HCEC 1CT (cell line): ENCODE results near the gene VAV3.
"Not testable (repeated sequence)": the region's sequence is repeated elsewhere in the genome, so short reads cannot be mapped to it uniquely, and the experiment has no call there.

Source experiments
- DNase-seq: peaks from one replicate; pipeline ENCODE4 v3.0.0-alpha.2; 2017

The VAV3 gene

DNA sequence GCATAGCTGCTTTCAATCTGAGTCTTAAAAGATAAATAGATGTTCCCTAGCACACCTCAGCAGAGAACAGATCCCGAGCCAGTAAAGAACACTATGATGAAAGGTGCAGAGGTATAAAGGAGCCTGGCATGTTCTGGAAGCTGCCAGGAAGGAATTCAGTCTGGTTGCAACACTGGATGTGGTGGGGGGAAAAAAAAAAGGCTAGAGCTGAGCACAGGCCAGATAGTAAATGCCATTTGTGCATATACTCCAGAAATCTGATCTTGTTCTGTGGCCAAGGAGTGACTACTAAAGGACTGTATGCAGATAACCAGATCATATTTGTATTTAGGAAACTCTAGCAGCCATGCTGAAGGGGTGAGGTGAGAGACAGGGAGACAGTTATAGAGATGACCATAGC lies 240.3 kb downstream of the VAV3 start:
- DNase-seq = no peak

DNA sequence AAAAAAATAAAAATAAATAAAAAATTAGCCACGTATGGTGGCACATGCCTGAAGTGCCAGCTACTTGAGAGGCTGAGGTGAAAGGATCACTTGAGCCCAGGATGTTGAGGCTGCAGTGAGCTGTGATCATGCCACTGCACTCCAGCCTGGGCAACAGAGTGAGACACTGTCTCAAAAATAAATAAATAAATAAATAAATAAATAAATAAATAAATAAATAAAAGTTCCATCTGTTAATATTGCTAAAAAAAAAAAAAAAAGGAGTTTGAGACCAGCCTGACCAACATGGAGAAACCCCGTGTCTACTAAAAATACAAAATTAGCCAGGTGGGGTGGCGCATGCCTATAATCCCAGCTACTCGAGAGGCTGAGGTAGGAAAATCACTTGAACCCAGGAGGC lies 244.8 kb downstream of the VAV3 start:
- not testable (repeated sequence) for DNase-seq

DNA sequence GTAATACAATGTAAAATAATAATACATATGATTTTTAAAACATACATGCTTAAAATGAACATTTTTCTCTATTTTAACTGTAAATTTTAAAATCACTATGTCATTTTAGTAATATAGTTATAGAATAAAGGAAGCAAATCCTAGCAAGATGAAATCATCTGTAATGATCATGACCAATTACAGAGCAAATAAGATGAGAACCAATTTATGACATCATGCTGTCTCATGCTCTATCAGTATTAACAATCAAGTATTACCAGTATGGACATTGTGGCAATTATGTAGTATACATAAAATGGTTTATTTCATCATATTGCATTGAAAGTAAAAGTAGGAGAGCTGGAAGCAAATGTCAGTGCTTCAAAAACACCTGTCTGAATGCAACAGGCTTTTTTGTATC lies 255.0 kb downstream of the VAV3 start:
- DNase-seq = no peak

DNA sequence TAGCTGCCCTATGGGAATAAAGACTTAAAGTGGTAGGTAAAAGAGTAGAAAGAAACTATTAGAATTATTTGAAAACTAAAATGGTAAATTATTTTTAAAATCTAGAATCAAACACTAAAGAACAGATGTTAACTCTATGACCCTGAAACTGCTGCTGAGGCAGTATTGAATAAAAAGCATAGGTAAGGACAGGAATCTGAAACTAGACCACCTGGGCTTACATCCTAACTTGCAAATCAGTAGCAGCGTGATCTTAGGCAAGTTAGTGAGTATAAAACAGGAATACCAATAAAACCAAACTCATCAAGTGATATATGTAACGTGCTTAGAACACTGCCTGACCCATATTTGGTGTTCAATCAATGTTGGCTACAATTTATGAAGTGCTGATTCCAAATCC lies 257.9 kb downstream of the VAV3 start:
- no peak for DNase-seq

DNA sequence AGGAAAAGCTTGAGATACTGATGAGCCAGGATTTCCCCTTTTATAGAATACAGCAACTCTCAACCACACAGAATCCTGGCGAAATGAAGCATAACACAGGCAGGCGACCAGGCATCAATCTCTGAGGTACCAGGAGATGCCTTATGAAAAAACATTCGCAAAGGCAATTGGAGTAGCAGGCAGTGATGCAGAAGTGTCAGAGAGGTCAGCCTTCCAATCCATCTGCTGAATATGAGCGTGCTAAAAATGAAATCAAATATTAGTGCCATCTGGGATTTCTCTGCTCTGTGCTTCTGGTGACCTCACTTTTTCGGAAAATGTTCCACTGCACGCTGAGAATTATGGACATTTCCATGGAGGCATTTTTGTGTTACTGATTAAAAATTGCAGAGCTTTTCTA lies 258.8 kb downstream of the VAV3 start:
- DNase-seq = no peak

DNA sequence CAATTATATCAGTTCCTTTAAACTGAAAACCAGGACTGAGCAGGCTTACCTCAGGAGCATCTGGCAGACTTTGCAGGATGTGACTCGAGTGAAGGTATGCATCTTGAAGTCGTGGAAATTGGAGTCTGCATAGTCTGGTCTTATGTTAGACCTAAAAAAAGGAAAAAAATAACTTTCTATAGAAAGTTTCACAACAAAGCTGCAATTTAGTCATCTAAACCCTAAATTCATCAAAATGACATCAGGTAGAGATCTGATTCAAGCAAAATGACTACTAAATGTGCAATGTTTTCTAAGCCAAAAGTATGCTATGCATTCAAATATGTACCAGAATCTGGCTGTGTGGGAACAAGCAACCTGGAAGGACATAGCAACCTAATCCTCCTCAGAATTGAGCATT lies 260.1 kb downstream of the VAV3 start:
- DNase-seq = no peak

DNA sequence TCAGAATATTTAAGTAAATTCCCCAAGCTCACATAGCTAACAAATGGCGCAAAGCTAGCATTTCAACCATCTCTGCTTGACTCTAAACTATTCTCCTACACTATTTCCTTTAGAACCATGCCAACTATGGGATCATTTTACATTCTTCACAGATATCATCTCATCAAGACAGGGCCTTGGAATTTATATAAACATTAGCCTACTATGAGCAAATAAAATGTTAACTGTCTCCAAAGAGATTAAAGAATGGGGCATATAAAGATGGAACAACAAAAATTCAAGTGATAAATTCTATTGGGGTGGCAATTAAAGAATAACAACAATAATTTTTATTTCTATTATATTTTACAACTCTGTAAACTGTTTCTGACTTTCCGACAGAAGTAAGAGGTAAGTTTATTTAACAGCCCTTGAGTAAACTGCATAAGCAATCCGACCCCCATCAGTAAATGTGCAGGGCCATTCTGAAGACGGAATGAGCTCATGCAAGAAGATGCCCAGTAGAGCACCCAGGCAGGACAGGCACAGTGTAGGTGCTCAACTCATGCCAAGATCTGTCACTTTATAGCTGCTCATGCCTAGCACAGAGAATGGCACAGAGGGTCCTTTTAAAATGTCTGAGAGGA lies 261.9 kb downstream of the VAV3 start:
- DNase-seq = no peak

DNA sequence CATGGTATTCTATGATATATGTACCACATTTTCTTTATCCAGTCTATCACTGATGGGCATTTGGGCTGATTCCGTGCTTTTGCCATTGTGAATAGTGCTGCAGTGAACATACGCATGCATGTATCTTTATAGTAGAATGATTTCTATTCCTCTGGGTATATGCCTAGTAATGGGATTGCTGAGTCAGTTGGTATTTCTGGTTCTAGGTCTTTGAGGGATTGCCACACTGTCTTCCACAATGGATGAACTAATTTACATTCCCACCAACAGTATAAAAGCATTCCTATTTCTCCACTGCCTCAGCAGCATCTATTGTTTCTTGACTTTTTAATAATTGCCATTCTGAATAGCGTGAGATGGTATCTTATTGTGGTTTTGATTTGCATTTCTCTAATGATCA lies 264.3 kb downstream of the VAV3 start:
- not testable (repeated sequence) for DNase-seq

DNA sequence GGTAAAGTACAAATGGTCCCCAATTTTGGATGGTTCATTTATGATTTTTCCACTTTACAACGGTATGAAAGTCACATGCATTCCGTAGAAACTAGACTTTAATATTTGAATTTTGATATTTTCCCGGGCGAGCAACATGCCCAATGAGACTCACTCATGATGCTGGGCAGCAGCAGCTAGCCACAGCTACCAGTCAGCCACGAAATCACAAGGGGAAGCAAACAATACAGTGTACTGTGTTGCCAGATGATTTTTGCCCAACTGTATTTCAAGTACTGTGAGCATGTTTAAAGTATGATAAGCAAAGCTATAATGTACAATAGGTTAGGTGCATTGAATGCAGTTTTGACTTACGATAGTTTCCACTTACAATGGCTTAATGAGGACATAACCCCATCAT lies 266.8 kb downstream of the VAV3 start:
- no peak for DNase-seq

DNA sequence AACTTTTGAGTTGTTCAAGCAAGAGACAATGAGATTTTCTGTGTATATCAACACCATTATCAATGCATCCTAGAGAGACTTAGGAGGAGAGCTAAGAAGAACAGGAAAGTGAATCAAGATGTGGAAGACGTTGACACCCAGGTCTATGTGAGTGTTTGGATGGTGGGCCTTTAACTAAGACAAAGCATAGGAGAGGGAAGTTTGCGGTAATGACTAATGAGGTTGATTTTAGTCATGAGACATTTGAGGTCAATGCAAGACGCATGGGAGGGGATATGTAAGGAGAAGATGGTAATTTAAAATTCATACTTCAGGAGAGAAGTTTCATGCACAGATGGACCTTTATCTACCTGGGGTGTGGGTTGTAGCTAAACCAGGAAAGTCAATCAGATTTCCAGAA lies 269.6 kb downstream of the VAV3 start:
- DNase-seq = no peak

DNA sequence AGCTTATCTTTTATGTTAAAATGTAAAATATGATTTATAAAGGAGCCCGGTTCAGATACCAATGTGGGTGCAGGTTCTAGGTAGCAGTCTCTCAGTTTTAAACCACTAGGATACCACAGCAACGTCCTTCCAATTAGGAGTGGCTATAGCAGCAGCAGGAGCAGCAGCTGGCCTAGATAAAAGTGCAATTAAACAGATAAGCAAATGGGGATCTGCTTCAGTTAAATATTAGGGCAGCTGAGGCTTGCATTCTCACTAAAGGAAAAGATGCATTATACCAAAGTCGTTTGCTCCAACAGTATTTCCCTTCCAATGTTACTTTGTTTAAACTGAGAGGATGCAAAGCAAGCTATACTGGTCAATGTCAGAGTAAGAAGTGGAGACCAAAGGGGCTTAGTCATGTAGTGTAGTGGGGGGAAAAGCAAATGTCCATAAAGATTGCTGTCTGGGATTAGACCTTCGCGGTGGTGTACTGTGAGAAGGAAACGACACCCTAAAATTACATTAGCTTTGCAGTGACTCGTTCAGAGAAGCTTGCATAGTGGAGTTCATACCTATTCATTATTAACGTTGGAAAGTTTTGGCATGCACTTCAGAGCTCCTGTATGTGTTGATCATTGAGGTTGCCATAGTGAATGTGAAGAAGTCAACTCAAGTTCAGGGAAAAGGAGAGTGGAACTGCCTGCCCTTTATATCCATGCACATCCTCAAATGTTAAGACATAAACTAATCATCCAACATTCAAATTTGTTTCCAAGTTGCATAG lies 272.2 kb downstream of the VAV3 start:
- DNase-seq = no peak

DNA sequence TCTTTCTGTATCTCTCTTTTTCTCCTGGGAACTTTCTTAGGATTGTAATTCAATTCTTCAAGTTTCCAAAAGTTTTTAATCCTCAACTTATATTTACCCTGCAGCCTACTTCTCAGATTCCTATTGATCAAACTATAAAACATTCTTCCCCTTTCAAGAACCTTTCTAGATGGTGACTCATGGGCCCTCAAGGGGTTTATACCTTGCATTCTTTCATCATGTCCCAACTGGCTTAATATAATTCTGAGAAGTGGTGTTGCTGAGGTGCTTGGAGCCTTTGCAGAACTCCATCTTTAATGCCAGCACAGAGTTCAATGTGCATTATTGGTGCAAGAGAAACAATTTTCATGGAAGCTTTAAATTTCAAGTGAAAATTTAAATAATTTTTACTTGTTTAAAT lies 273.4 kb downstream of the VAV3 start:
- DNase-seq = no peak

DNA sequence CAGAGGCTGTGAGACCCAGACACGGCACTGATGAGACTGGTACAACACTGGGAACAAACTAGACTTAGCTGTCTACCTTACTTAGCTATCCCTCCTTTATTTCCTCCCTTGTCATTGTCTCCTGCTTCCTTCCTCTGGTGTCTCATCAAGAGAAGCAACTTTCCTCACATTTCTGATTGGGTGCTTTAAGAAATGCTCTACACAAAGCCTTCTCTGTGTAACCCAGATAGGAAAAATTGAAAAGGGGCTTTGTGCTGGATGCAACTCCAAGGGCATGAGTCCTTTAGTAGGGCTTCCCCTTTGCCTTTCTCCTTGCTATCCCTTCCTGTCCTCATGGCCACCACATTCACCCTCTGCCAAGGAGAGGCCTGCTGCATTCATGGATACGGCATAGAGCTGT lies 274.5 kb downstream of the VAV3 start:
- DNase-seq = no peak

DNA sequence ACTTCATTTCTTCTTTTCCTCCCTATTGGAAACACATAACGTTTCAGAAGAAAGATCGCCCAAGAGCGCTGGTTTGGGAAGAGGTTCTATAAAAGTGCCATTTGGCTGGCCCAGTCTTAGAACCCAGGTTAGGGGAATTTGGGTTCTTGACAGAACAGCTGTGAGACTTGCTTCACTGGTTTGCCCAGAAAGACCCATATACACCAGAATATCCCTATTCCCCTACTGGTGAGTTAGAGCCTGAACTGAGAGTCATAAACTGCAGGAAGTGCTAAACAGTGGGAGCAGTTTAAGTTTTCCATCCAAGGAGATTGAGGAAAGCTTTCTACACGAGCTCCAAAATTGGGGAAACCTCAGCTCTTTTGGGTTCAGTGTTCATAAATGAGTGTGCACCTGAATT lies 275.2 kb downstream of the VAV3 start:
- DNase-seq = no peak

DNA sequence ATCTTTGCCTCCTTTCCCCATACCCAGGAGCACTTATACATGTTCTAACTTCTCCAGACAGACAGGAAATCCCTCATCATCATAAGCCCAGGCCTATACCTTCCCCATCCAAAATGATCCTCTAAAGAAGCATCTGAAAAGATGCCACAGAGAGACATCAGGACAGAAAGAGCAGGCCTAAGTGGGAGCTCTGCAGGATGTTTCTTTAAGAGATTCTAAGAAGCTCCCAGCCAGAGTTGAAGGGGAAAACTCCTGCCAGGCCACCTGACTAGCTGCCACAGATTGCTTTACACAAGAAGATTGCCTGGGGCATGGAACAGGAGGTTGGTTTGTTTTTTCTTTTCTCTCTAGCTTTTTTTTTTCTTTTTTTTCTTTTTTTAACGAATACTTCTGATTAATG lies 275.8 kb downstream of the VAV3 start:
- no peak for DNase-seq

DNA sequence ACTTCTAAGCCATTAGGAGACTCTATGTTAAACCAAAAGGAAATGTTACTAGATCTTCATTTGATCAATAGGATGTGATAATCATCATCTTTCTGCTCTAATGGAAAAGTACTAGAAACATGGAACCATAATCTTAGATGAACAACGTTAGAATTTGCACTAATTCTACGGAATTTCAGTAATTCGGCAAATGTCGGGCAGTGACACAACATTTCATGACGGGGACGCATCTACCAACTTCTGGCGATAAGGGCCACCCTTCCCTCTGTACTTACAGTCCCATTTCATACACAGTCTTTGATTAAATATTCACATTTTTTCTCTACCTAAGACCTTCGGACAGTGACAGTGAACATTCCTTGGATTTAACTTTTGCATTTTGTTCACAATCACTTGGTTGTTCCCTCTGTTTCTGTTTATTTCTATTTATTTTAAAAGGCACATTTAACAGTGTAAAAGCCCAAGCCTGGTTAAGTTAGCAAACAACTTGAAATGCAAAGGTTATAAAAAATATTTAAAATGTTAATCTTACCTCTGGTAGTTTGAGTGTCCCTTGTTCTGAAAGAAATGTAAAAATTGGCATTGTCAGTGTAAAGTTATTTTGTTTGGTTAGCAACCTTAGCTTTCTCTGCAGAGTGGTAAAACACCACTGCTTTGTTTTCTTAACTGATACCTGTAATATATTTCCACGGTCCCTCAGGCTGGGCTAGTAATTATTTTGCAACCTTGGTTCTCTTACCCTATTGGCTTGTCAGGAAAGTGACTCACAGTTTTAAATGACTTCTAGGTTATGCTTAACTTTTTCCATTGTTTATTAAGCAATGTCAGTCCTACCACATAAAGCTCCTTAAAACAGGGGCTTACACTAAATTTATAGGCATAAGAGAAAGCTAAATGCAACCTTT lies 276.9 kb downstream of the VAV3 start:
- DNase-seq = no peak

DNA sequence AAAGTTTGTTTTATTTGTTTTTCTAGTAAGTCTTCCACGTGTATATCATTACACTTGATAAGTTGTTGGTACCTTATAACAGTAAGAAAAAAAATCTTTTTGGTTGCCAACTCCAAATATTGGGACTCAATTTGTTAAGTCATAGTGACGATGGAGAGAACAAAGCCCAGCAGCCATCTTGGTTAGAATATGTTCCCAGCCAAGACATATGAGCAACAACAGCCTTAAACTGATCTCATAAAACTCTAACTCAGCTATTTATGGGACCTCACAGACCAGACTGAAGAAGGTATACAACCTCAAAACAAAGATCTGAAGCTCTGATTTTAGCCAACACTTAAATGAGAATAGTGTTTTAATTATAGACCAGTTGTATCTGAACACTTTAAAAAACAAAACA lies 281.3 kb downstream of the VAV3 start:
- DNase-seq = no peak

DNA sequence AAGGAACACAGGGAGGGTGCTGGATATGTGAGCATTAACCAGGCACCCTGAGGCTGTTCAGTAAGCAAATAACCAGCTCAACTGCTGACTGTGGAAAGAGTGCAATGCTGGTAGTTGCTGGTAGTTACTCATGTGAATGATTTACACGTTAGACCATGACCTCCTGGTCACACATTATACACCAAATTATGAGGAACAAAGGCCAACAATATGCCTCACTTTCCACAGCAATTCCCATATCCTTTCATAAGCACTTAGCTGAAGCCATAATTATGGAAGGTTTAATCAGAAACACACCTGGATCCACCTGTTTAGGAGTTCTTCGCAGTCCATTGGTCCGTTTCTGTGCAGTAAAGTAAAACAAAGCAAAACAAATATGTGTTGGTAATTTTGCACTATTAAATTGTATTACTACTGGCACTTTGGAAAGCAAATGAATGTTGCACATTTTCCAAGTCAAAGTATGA lies 281.8 kb downstream of the VAV3 start:
- DNase-seq = no peak

DNA sequence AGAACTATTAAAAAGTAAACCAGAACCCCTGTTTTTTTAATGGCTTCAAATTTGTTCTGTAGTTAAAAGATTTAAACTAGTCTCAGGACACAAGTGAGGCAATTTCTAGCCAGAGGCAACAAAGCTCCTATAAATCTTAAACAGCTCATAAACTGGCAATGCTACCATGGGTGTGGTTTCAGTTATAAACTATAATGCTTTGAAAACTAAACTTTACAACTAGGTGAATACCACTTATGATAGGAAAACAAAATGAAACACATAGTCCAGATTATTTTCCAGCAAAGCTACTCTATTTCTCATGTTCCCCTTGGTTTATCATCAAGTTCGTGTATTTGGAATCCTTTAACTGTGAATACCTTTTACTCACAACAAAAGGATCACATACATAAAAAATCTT lies 282.5 kb downstream of the VAV3 start:
- no peak for DNase-seq

DNA sequence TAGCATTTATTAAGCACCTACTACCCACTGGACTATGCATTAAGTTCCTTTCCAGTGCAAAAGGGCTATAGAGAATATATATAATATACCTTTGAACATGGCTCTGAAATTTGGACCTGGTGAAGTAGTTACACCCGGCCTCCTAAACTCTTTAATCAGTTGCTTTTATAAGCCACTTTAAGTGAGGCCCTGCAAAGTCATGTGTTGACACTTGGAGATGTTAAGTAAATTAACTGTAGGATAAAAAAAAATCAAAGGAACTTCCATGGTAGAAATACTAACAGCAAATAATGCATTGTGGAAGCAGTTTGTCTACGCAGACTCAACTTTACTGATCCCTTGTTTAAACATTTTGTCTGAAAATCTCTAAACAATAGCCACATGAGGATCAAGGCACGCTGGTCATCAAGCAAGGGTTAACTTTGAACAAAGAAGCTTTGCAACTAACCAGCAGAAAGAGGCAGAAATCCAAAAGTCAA lies 283.9 kb downstream of the VAV3 start:
- no peak for DNase-seq

DNA sequence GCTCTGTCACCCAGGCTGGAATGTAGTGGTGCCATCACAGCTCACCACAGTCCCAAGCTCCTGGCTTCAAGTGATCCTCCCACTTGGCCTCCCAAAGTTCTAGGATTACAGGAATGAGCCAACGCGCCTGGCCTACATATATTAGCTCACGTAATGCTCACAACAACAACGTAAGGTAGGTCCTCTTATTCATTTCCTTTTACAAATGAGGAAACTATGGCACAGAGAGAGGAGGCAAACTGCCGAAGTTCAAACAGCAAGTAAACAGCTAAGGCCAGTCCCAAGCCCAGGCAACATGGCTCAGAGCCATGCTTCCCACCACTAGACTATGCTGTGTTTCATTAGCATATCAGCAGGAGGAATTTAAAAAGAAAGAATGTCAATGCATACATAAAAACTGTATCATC lies 284.4 kb downstream of the VAV3 start:
- no peak for DNase-seq

DNA sequence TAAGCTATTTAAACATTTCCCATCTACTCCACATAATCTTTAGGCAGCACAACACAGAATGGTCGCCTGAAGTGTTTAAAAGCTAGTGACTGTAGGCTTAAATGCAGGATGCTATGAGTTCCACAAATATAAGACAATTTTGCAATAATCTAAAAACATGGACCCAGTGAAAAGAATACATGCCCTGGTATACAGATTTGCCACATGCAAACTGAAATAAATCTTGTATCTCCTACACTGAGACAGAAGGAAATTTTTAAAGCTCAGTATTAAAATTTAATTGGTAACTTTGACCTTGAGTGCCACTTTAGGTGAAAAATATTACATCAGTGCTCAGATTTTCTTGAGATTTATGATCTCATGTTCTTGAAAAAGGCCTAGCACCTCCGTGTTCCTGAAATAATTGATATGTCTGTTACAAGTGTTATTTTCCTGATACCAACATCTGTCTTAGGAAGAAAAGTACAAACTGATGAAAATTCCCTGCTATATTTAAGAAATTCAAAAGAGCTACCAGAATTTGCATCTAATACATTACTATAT lies 285.5 kb downstream of the VAV3 start:
- DNase-seq = no peak

DNA sequence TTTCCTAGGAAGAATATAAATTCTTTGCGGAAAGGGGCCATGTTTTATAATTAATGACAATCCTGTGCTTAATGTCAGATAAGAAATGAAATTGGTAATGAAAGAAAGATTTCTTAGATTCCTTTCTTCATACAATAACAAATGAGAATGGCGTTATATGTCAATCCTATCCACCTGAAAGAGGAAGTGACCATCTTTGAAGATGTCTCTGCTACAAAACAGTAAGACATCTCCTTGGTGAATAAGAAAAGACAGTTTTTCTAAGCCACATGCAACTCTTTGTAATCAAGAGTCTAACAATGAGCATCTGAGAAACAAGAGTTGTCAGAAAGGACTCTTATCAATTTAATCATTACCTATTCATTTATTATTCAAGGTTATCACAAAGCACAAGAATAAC lies 286.0 kb downstream of the VAV3 start:
- DNase-seq = no peak
